Measurements from ENCODE around the gene PHLDB3.

- no peak for TF ChIP-seq CTCF (IDR thresholded peaks at IDR 0.05)
- TF ChIP-seq REST (IDR thresholded peaks at IDR 0.05; ENCODE audit: insufficient read depth in 1 of 2, low read depth in 2 of 2, low read length in 1 of 2) = no peak
- TF ChIP-seq POLR2AphosphoS5 (IDR thresholded peaks at IDR 0.05; ENCODE audit: low read depth, low read length) = no peak
- no peak for TF ChIP-seq SIN3A (IDR thresholded peaks at IDR 0.05; ENCODE audit: borderline replicate concordance, insufficient read depth, low read depth, low read length)
Observed at GRCh38 chr19:43490759-43491158, 13.8 kb downstream of the PHLDB3 start.

All from Panc1 (cell line).